LNCaP clone FGC (cell line): ENCODE data around the gene LRRC75B.
"Not testable (repeated sequence)": the region's sequence is repeated elsewhere in the genome, so short reads cannot be mapped to it uniquely, and the experiment has no call there.

ENCODE experiments used
- DNase-seq: peaks from one replicate; pipeline ENCODE4 v3.0.0-alpha.2; 2011; ENCODE audit warnings: low read depth
- H3K4me3 ChIP-seq: 2 replicates; pipeline ENCODE4 v1.5.1; 2011; ENCODE audit warnings: mild to moderate bottlenecking, low read depth, low read length, control low read depth
- CTCF ChIP-seq: IDR thresholded peaks from 2 replicates; pipeline ENCODE4 v1.5.1; 2012; ENCODE audit warnings: mild to moderate bottlenecking; ENCODE audit not compliant: control insufficient read depth, insufficient read depth; ENCODE audit errors: extremely low read depth

The LRRC75B gene

GRCh38 chr22:24592851-24593558 is at the start of gene LRRC75B:
TSS of gene LRRC75B (minus strand) at chr22:24593073. CDS start at chr22:24593039, 34 bp downstream.
- peak; percentile 57 for DNase-seq
- H3K4me3 ChIP-seq, result peak within 1 kb of the TSS; percentile 60
- no peak for TF ChIP-seq CTCF

GRCh38 chr22:24642307-24642706 is 49.4 kb upstream of the LRRC75B start:
- H3K4me3 ChIP-seq, DNase-seq: not testable (repeated sequence)

GRCh38 chr22:24636513-24636912 is 43.6 kb upstream of the LRRC75B start:
- not testable (repeated sequence) for H3K4me3 ChIP-seq, DNase-seq

- DNase-seq, H3K4me3 ChIP-seq: not testable (repeated sequence)
Measured at GRCh38 chr22:24634776-24635389, 42.0 kb upstream of the LRRC75B start.

- not testable (repeated sequence) for DNase-seq, H3K4me3 ChIP-seq
Measured at GRCh38 chr22:24633231-24634023, 40.6 kb upstream of the LRRC75B start.

- not testable (repeated sequence) for H3K4me3 ChIP-seq, DNase-seq
Measured at GRCh38 chr22:24632642-24633041, 39.8 kb upstream of the LRRC75B start.

- not testable (repeated sequence) for H3K4me3 ChIP-seq, DNase-seq
Measured at GRCh38 chr22:24631430-24632122, 38.7 kb upstream of the LRRC75B start.

- not testable (repeated sequence) for DNase-seq, H3K4me3 ChIP-seq
Measured at GRCh38 chr22:24630812-24631427, 38.0 kb upstream of the LRRC75B start.

- not testable (repeated sequence) for DNase-seq, H3K4me3 ChIP-seq
- TF ChIP-seq CTCF, result peak; percentile 18; the same call in 1 of the 2 replicates
Measured at GRCh38 chr22:24629069-24629468, 36.2 kb upstream of the LRRC75B start.

GRCh38 chr22:24627911-24628310 is 35.0 kb upstream of the LRRC75B start:
- H3K4me3 ChIP-seq, DNase-seq: not testable (repeated sequence)

- DNase-seq, H3K4me3 ChIP-seq: not testable (repeated sequence)
Measured at GRCh38 chr22:24622596-24622995, 29.7 kb upstream of the LRRC75B start.

- not testable (repeated sequence) for DNase-seq, H3K4me3 ChIP-seq
Measured at GRCh38 chr22:24621244-24621643, 28.4 kb upstream of the LRRC75B start.

- H3K4me3 ChIP-seq, DNase-seq: not testable (repeated sequence)
Measured at GRCh38 chr22:24614794-24615193, 21.9 kb upstream of the LRRC75B start.

- H3K4me3 ChIP-seq, DNase-seq: not testable (repeated sequence)
Measured at GRCh38 chr22:24609888-24610287, 17.0 kb upstream of the LRRC75B start.

- not testable (repeated sequence) for H3K4me3 ChIP-seq, DNase-seq
Measured at GRCh38 chr22:24608327-24608726, 15.5 kb upstream of the LRRC75B start.

- DNase-seq, H3K4me3 ChIP-seq: not testable (repeated sequence)
Measured at GRCh38 chr22:24607429-24607983, 14.6 kb upstream of the LRRC75B start.
